Testis (tissue), 3 donors: Measurements from ENCODE around the gene FOXA1. TPM values are rescaled to one million over a fixed set of nuclear protein-coding genes. Genes with fewer than 3 reads are reported as not detected.

ENCODE experiments used
- DNase-seq: peaks from one replicate; pipeline ENCODE4 v3.0.0-alpha.2; 2019
- H3K27ac ChIP-seq, 2 donors: fragments of 200-600 bp; sonication (generic); one replicate each; pipeline ENCODE4 v1.5.1; 2019
- H3K27me3 ChIP-seq: fragments of 200-600 bp; sonication (generic); one replicate; pipeline ENCODE4 v1.5.1; 2019
- H3K36me3 ChIP-seq: fragments of 200-600 bp; sonication (generic); one replicate; pipeline ENCODE4 v1.5.1; 2017; ENCODE audit warnings: low read depth; ENCODE audit errors: missing control alignments
- H3K4me1 ChIP-seq: fragments of 200-600 bp; sonication (generic); one replicate; pipeline ENCODE4 v1.5.1; 2019
- H3K4me3 ChIP-seq, 2 donors: fragments of 200-600 bp; sonication (generic); one replicate each; pipeline ENCODE4 v1.5.1; 2017 to 2019
- H3K9me3 ChIP-seq: fragments of 200-600 bp; sonication (generic); one replicate; pipeline ENCODE4 v1.5.1; 2017
- POLR2A ChIP-seq: fragments of 450-650 bp; IDR thresholded peaks from one replicate; pipeline ENCODE4 v1.6.1; 2017; ENCODE audit warnings: antibody characterized with exemption, mild to moderate bottlenecking, moderate library complexity
- whole genome bisulfite sequencing, 2 donors: methylation state at CpG; one replicate each; pipeline ENCODE4 v1.1.5; 2018; 5-methylcytosine and 5-hydroxymethylcytosine counted together
- intact Hi-C: fragments of 100-400 bp; cut with DNase I; formaldehyde crosslinking; loops from one replicate; pipeline ENCODE4 v1.15.1; 2023; ENCODE audit warnings: low total_unique reads
- polyA plus RNA-seq: library from polyadenylated mRNA; stranded (reverse); fragments of 350-450 nt; fragmentation: Illumina TruSeq; extraction: RNeasy Lipid Tissue Mini Kit (QIAGEN cat#74804); gene quantifications from one replicate; pipeline ENCODE4 v1.2.3, GENCODE V29; 2014; ENCODE audit warnings: low read depth, low replicate concordance; ENCODE audit not compliant: insufficient read depth
- total RNA-seq, 2 donors: library from RNA; depleted of rRNA; stranded (reverse); fragments of >200 nt; gene quantifications; one replicate each; pipeline ENCODE4 v1.2.3, GENCODE V29; 2016
- TF ChIP-seq, protein P1 (sequence below), 3 experiments: fragments of 450-650 bp in 2 of 3; fragments of 200-600 bp in 1 of 3; sonication (generic) in 1 of 3; IDR thresholded peaks; one replicate each; pipeline ENCODE4 v1.5.1; 2016 to 2019; ENCODE audit warnings: antibody characterized with exemption in 3 of 3, mild to moderate bottlenecking in 2 of 3, moderate library complexity in 1 of 3

Gene FOXA1
- total and polyA plus RNA-seq, 3 donors from 2014 or later = 0.95 to 3.0 (median 2.2) TPM

DNA sequence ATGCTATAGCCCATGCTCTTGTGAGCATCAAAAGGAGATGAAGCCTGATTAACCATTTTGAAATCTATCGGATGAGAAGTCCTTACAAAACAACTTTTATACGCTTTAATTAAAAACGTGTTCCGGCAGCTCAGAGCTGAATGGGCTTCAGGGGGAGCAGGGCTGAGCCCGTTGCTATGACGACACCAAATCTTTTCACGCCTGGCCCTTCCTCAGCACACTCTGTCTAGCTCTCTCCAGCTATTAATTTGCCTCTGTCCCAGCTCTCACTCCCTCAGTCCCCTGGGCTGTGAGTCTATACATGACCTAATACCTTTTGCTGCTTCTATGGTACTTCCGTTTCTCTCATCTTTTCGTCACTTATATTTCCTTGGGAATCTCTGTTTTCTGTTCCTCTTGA, 15.8 kb downstream of the FOXA1 start:
- WGBS, 2 donors = 63 to 66% methylated on average over 9 of the region's 9 CpGs
- TF ChIP-seq POLR2A = no peak
- TF ChIP-seq, protein P1, sequence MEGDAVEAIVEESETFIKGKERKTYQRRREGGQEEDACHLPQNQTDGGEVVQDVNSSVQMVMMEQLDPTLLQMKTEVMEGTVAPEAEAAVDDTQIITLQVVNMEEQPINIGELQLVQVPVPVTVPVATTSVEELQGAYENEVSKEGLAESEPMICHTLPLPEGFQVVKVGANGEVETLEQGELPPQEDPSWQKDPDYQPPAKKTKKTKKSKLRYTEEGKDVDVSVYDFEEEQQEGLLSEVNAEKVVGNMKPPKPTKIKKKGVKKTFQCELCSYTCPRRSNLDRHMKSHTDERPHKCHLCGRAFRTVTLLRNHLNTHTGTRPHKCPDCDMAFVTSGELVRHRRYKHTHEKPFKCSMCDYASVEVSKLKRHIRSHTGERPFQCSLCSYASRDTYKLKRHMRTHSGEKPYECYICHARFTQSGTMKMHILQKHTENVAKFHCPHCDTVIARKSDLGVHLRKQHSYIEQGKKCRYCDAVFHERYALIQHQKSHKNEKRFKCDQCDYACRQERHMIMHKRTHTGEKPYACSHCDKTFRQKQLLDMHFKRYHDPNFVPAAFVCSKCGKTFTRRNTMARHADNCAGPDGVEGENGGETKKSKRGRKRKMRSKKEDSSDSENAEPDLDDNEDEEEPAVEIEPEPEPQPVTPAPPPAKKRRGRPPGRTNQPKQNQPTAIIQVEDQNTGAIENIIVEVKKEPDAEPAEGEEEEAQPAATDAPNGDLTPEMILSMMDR (IDR thresholded peaks at IDR 0.05) = no peak
- Histone ChIP-seq H3K4me3 (no peak overlapping the region), H3K4me1 (no peaks in the 10 kb centered on the region), H3K36me3 (no peaks in the 10 kb centered on the region), H3K27ac (no peak overlapping the region), H3K9me3 (no peaks in the 10 kb centered on the region), H3K27me3 (no peaks in the 10 kb centered on the region)
- DNase-seq = no peak
- intact Hi-C loops = no loop called here

DNA sequence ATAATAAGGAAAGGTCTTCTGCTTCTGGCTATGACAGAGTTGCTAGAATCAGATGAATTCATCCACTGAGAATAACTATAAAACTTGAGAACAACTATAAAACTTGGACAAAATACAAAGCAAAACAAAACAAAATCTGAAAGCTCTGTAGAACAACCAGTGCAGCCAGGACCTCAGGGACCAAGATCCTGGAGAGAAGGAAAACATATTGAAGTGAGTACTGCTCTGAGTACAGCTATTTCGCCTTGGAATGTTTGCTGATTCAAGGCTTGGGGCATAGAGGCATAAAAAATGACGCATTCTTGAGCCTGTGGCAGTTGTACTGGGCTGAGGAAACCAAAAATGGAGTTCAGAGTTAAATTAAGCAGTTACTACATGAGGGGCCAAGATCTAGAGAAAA, 21.7 kb downstream of the FOXA1 start:
- Histone ChIP-seq H3K27ac (no peak overlapping the region), H3K9me3 (no peaks in the 10 kb centered on the region), H3K4me3 (no peak overlapping the region), H3K27me3 (no peaks in the 10 kb centered on the region), H3K36me3 (no peaks in the 10 kb centered on the region), H3K4me1 (no peaks in the 10 kb centered on the region)
- TF ChIP-seq, protein P1 (IDR thresholded peaks at IDR 0.05) = no peak
- no peak for TF ChIP-seq POLR2A
- 47 to 49% methylated on average over 2 of the region's 2 CpGs for WGBS, 2 donors
- DNase-seq = no peak
- intact Hi-C loops = no loop called here

- DNase-seq = no peak
- H3K4me3 ChIP-seq = no peak overlapping the region
- H3K4me1 ChIP-seq = no peaks in the 10 kb centered on the region
- intact Hi-C loops = no loop called here
- H3K9me3 ChIP-seq = no peaks in the 10 kb centered on the region
- H3K27me3 ChIP-seq = no peaks in the 10 kb centered on the region
- WGBS, 2 donors = 87 to 93% methylated on average over 4 of the region's 4 CpGs
- no peaks in the 10 kb centered on the region for H3K36me3 ChIP-seq
- TF ChIP-seq, protein P1 (IDR thresholded peaks at IDR 0.05) = no peak
- no peak for TF ChIP-seq POLR2A
- no peak overlapping the region for H3K27ac ChIP-seq
Observed at GRCh38 chr14:37571391-37571790, 23.7 kb downstream of the FOXA1 start.

- no peaks in the 10 kb centered on the region for H3K9me3 ChIP-seq
- TF ChIP-seq POLR2A = no peak
- TF ChIP-seq, protein P1 (IDR thresholded peaks at IDR 0.05) = no peak
- intact Hi-C loops = no loop called here
- no peaks in the 10 kb centered on the region for H3K27me3 ChIP-seq
- WGBS, 2 donors = 93 to 95% methylated on average over 7 of the region's 7 CpGs
- no peaks in the 10 kb centered on the region for H3K4me1 ChIP-seq
- H3K27ac ChIP-seq = no peak overlapping the region
- no peaks in the 10 kb centered on the region for H3K36me3 ChIP-seq
- no peak overlapping the region for H3K4me3 ChIP-seq
- no peak for DNase-seq
Observed at GRCh38 chr14:37569729-37570128, 25.3 kb downstream of the FOXA1 start.

DNA sequence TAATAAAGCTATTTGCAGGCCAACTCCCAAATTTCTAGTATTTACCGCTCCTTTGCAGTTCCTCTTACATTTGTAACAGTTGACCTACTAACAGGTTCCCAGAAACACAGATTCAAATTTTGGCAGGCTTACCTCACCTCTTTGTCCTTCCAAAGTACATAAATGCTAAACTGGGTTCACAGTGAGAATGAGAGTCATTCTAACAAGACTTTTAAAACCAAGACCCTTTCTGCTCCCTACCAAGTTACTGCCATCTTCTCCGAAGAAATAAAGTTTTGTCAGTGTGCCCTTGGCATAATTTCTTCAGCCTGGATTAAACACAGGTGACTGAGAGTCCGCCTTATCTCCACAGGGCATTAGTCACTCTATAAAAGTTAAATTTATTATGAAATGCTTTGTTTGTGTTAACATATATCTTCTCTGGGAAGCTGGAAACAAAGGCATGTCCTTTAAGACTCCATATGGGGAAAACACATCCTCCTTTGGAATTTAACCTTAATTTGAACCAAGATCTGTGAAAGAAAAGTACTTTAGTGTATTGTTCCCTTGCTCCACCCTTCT, 28.2 kb downstream of the FOXA1 start:
- intact Hi-C loops = no loop called here
- no peaks in the 10 kb centered on the region for H3K9me3 ChIP-seq
- TF ChIP-seq, protein P1 (IDR thresholded peaks at IDR 0.05) = no peak
- no peak for TF ChIP-seq POLR2A
- DNase-seq = no peak
- H3K4me1 ChIP-seq = no peaks in the 10 kb centered on the region
- no peaks in the 10 kb centered on the region for H3K36me3 ChIP-seq
- H3K27ac ChIP-seq = no peak overlapping the region
- no peaks in the 10 kb centered on the region for H3K27me3 ChIP-seq
- 30 to 39% methylated on average over 3 of the region's 3 CpGs for WGBS, 2 donors
- H3K4me3 ChIP-seq = no peak overlapping the region
